ENCODE results near the gene ZNF836.

GRCh38 chr19:52221031-52221430 lies 49.6 kb upstream of the ZNF836 start:
- TF ChIP-seq POLR2AphosphoS5 (IDR thresholded peaks at IDR 0.05; ENCODE audit: borderline replicate concordance, low read depth, low read length) (no peak), EZH2 (IDR thresholded peaks at IDR 0.05) (no peak)
